GM12872 (cell line): ENCODE data around the gene ZNF43.

ENCODE experiments used
- TF ChIP-seq, protein P1 (sequence below): IDR thresholded peaks from 3 replicates; pipeline ENCODE4 v1.5.1; 2011; ENCODE audit warnings: low read depth, mild to moderate bottlenecking, low read length, moderate library complexity; ENCODE audit not compliant: insufficient read depth

The ZNF43 gene

GRCh38 chr19:21767065-21767800 lies 68.7 kb downstream of the ZNF43 start, which contains the start of gene ZNF100:
TSS of gene ZNF100 (minus strand) at chr19:21767579. CDS start at chr19:21767429, 150 bp downstream.
- TF ChIP-seq, protein P1, sequence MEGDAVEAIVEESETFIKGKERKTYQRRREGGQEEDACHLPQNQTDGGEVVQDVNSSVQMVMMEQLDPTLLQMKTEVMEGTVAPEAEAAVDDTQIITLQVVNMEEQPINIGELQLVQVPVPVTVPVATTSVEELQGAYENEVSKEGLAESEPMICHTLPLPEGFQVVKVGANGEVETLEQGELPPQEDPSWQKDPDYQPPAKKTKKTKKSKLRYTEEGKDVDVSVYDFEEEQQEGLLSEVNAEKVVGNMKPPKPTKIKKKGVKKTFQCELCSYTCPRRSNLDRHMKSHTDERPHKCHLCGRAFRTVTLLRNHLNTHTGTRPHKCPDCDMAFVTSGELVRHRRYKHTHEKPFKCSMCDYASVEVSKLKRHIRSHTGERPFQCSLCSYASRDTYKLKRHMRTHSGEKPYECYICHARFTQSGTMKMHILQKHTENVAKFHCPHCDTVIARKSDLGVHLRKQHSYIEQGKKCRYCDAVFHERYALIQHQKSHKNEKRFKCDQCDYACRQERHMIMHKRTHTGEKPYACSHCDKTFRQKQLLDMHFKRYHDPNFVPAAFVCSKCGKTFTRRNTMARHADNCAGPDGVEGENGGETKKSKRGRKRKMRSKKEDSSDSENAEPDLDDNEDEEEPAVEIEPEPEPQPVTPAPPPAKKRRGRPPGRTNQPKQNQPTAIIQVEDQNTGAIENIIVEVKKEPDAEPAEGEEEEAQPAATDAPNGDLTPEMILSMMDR = no peak

- TF ChIP-seq, protein P1 = no peak
These were observed 70.8 kb downstream of the ZNF43 start for GRCh38 chr19:21765151-21765550.

DNA sequence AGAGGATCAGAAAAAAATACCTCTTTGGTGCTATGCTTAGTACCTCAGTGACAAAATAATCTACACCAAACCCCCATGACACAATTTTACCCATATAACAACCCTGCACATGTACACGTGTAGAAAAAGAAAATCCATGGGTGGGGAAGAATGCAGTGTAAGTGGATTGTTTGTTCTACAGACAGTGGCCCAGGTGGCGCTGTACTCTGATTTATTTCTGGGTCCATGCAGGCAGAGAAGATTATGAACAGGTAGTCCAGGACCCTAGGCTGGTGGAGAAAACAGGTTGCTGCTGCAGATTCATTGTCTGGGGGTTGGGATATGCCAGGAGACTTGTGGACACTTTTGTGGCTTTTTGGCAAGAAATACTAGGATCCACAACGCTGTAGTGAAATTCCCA lies 77.7 kb downstream of the ZNF43 start:
- TF ChIP-seq, protein P1 = no peak
